Heart right ventricle (tissue), 16 donors: ENCODE measurements around the gene PPFIA2. TPM values are rescaled to one million over a fixed set of nuclear protein-coding genes. Genes with fewer than 3 reads are reported as not detected.

Experiments used
- ATAC-seq, 8 donors: fragments of 200-7000 bp; cut with Tn5 transposase; one replicate each; pipeline ENCODE4 v1.9.1; 2020; ENCODE audit warnings: mild to moderate bottlenecking in 8 of 8, moderate library complexity in 8 of 8, moderate number of reproducible peaks in 1 of 8
- DNase-seq, 2 donors: peaks; one replicate each; pipeline ENCODE4 v3.0.0-alpha.2; 2020
- H3K27ac ChIP-seq, 10 donors: fragments of 200-600 bp; sonication (generic) in 2 of 10; one replicate each; pipeline versions ENCODE4 v1.5.0 to v1.8.0; 2020 to 2022; ENCODE audit warnings: mild to moderate bottlenecking in 3 of 10
- H3K27me3 ChIP-seq, 7 donors: fragments of 200-600 bp; one replicate each; pipeline ENCODE4 v1.8.0; 2021 to 2022; ENCODE audit warnings: mild to moderate bottlenecking in 2 of 7
- H3K36me3 ChIP-seq, 9 donors: fragments of 200-600 bp; sonication (generic) in 1 of 9; one replicate each; pipeline versions ENCODE4 v1.5.0 to v1.8.0; 2020 to 2022; ENCODE audit warnings: mild to moderate bottlenecking in 2 of 9
- H3K4me1 ChIP-seq, 9 donors: fragments of 200-600 bp; sonication (generic) in 1 of 9; one replicate each; pipeline versions ENCODE4 v1.5.0 to v1.8.0; 2020 to 2022; ENCODE audit warnings: mild to moderate bottlenecking in 4 of 9
- H3K4me3 ChIP-seq, 10 donors: fragments of 200-600 bp; sonication (generic) in 2 of 10; one replicate each; pipeline versions ENCODE4 v1.5.0 to v1.8.0; 2020 to 2022; ENCODE audit warnings: mild to moderate bottlenecking in 7 of 10, moderate library complexity in 2 of 10
- H3K9me3 ChIP-seq, 11 donors: fragments of 200-600 bp in 10 of 11; sonication (generic) in 2 of 11; one replicate each; pipeline versions ENCODE4 v1.5.0 to v1.8.0; 2013 to 2022; ENCODE audit warnings: mild to moderate bottlenecking in 2 of 11, control low read depth in 1 of 11, moderate library complexity in 1 of 11
- CTCF ChIP-seq, 9 donors: fragments of 200-600 bp; sonication (generic) in 2 of 9; IDR thresholded peaks; one replicate each; pipeline versions ENCODE4 v1.5.0 to v1.8.0; 2021 to 2022; ENCODE audit warnings: antibody characterized with exemption in 9 of 9, mild to moderate bottlenecking in 5 of 9, moderate library complexity in 1 of 9
- WGBS, 2 donors: extraction: QIAGEN DNeasy Blood & Tissue Kit; methylation state at CpG; one replicate each; pipeline ENCODE4 v1.1.7; 2013; ENCODE audit warnings: inconsistent platforms in 1 of 2; 5-methylcytosine and 5-hydroxymethylcytosine counted together
- intact Hi-C, 10 donors: fragments of 100-400 bp; cut with DNase I; formaldehyde crosslinking; loops; one replicate each; pipeline versions ENCODE4 v1.11.1 to v1.14.2; 2022
- polyA plus RNA-seq, 2 donors: library from polyadenylated mRNA; stranded (reverse); fragments of 200-250 nt; gene quantifications; one replicate each; pipeline ENCODE4 v1.2.3, GENCODE V29; 2013
- total RNA-seq, 10 donors: library from RNA; stranded (reverse); fragmentation: NEBNext Ultra II Directional in 3 of 10; extraction: Animal tissue kit (Norgen Biotek cat#: 25700) in 3 of 10; gene quantifications; one replicate each; pipeline versions ENCODE4 v1.2.1 to v1.2.4, GENCODE V29; 2021 to 2023
- donor health status: Arrhythmogenic right ventricular cardiomyopathy.
- donor health status: ischemic (EF 13 %, LVEDD 7.1; RV severe dilation, severe dysfunction).
- donor health status: healthy with polysubstance abuse.
- donor health status: DM: no; HTN: yes; CAD: no.
- donor health status: DM: no; HTN: no; CAD: no.
- donor health status: ischemic (EF 25% LVEDD 6.9; RV normal size, moderate dysfunction).
- donor health status: ischemic (EF 25% LVEDD 5.7; RV mildly dilated, moderate dysfunction).
- donor health status: healthy.
- donor health status: DM: yes; HTN: yes; CAD: no.
- donor health status: Ischemic cardiomyopathy.
- donor health status: ischemic (EF 35%, LVEDD 5.7; RV mildly dilated, moderate dysfunction).
- donor health status: nonischemic (EF 11% LVEDD 7.7; RV severe dilation, severe dysfunction).
- donor health status: DM: yes; HTN: yes; CAD: no.
- donor health status: PGD.
- donor health status: ischemic (EF 29% LVEDD 5.4; RV normal size, mild dysfunction).
- donor health status: nonischemic (EF 23%, LVEDD 6.1; RV moderate dilation, normal function).

The PPFIA2 gene
- total and polyA plus RNA-seq, 12 donors, result 0.15 to 1.3 (median 0.52) TPM; not detected in 1

DNA sequence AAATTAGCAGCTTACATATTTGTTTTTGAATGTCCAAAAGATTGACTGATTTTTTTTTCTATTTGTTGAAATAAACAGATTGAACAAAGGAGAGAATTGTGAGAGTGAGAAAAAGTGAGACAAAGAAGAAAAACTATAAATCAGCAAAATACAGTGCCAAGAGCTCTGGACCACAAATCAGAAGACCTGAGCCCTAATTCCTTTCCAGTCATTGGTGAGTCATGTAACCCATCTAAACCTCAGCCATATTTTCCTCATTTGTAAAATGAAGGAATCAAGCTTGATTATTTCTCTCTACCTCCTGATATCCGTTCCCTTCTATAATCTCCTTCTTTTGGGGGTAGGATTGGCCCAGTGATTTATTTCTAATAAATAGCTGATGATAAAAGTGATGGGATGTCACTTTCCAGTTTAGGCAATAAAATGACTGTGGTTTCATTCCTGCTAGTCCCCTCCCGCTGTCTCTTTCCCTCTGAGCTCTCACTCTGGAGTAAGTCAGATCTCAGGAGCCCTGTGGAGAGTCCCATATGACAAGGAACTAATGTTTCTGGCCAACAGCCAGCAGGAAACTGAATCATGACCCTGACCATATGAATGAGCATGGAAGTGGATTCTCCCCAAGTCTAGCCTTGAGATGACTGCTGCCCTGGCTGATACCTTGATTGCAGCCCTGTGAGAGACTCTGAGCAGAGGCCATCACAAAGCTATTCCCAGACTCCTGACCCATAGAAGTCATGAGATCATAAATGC, 462.4 kb downstream of the PPFIA2 start:
- 74 to 83% methylated on average over 2 of the region's 2 CpGs for WGBS, 2 donors
- Histone ChIP-seq H3K9me3 (peaks cover 0 to 7% (median 0%) of the 10 kb centered on the region in 11 donors), H3K27ac (no peak overlapping the region), H3K36me3 (no peaks in the 10 kb centered on the region), H3K4me1 (no peaks in the 10 kb centered on the region), H3K27me3 (no peaks in the 10 kb centered on the region), H3K4me3 (no peak overlapping the region)
- intact Hi-C loops, result no loop called here
- no peak for ATAC-seq
- TF ChIP-seq CTCF (IDR thresholded peaks at IDR 0.05), result no peak
- peak in 1 of 2 donors; percentile 3 for DNase-seq

- intact Hi-C loops, result no loop called here
- no peaks in the 10 kb centered on the region for H3K4me1 ChIP-seq
- ATAC-seq (no peak), DNase-seq (no peak)
- 76 to 80% methylated on average over 3 of the region's 3 CpGs for WGBS, 2 donors
- no peak overlapping the region for H3K27ac ChIP-seq
- H3K9me3 ChIP-seq, result peaks cover 0 to 7% (median 0%) of the 10 kb centered on the region in 11 donors
- H3K27me3 ChIP-seq, result no peaks in the 10 kb centered on the region
- H3K4me3 ChIP-seq, result no peak overlapping the region
- no peaks in the 10 kb centered on the region for H3K36me3 ChIP-seq
- TF ChIP-seq CTCF (IDR thresholded peaks at IDR 0.05), result no peak
Measured at GRCh38 chr12:81295251-81295650, 463.9 kb downstream of the PPFIA2 start.

DNA sequence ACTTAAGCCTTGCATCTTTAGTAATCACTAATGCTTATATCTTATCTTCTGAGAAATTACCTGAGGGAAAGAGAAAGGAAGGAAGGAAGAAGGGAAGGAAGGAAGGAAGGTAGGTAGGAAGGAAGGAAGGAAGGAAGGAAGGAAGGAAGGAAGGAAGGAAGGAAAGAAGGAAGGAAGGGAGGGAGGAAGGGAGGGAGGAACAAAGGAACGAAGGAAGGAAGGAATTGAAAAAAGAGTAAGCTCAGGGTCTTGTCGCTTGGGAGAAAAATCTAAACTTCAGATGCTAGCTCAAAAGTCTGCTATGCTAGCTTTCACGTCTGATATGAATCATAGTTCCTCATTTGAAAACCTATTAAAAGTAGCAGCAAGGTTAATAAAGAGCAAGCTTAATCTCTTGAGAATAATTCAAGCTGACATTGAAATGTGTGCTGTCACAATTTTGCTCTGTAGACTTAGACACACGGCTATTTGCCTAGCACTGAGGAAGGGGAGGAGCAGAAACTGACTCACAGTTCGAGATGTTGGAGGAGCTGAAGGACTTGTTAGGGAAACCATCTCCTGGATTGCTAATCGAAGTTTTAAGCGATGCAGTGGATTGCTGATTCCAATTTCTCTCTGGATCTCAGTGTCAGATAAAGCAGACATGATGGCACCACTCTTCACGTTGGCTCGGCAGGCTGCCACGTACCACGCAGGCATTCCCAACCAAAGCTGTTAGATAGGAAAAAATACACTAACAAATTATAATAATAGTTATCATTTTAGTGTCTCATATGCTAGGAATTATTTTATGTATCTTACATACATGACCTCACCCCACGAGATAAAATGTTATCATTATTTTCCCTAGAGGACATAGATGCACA, 464.6 kb downstream of the PPFIA2 start:
- Histone ChIP-seq H3K36me3 (no peaks in the 10 kb centered on the region), H3K9me3 (peaks cover 0 to 7% (median 0%) of the 10 kb centered on the region in 11 donors), H3K27ac (no peak overlapping the region), H3K4me1 (no peaks in the 10 kb centered on the region), H3K27me3 (no peaks in the 10 kb centered on the region), H3K4me3 (no peak overlapping the region)
- intact Hi-C loops, result no loop called here
- 69% methylated on average over 12 of the region's 12 CpGs for WGBS, 2 donors
- TF ChIP-seq CTCF (IDR thresholded peaks at IDR 0.05), result no peak
- DNase-seq, result no peak
- no peak for ATAC-seq

DNA sequence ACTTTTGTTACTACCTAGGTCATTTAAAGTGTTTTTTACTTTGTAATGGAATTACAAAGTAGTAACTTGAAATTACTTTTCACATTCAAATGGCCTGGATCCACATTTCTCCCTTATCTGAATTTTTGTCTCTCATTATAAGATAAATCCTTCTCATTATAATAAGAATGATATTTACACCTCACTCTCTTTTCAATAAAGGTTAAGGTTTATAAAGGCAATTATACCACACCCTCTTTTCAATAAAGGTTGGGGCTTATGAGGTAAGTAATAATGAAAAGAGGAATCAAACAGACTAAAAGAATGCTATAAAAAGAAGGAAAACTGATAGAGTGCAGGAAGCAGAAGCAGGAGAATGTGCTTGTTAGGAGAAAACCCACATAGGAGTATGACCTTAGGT, 470.5 kb downstream of the PPFIA2 start:
- no peak overlapping the region for H3K4me3 ChIP-seq
- no peak for TF ChIP-seq CTCF (IDR thresholded peaks at IDR 0.05)
- intact Hi-C loops, result no loop called here
- ATAC-seq (no peak), DNase-seq (no peak)
- no peak overlapping the region for H3K27ac ChIP-seq
- no peaks in the 10 kb centered on the region for H3K27me3 ChIP-seq
- peaks cover 0 to 3% (median 0%) of the 10 kb centered on the region in 11 donors for H3K9me3 ChIP-seq
- H3K36me3 ChIP-seq, result no peaks in the 10 kb centered on the region
- no peaks in the 10 kb centered on the region for H3K4me1 ChIP-seq
